IPS DF 19.7 (cell line): ENCODE results near the gene ABCD2.
"Not testable (repeated sequence)": the region's sequence is repeated elsewhere in the genome, so short reads cannot be mapped to it uniquely, and the experiment has no call there.

ENCODE experiments used
- DNase-seq: peaks from one replicate; pipeline ENCODE4 v3.0.0-alpha.2; 2013; ENCODE audit warnings: low read depth, low spot score

Gene ABCD2

DNA sequence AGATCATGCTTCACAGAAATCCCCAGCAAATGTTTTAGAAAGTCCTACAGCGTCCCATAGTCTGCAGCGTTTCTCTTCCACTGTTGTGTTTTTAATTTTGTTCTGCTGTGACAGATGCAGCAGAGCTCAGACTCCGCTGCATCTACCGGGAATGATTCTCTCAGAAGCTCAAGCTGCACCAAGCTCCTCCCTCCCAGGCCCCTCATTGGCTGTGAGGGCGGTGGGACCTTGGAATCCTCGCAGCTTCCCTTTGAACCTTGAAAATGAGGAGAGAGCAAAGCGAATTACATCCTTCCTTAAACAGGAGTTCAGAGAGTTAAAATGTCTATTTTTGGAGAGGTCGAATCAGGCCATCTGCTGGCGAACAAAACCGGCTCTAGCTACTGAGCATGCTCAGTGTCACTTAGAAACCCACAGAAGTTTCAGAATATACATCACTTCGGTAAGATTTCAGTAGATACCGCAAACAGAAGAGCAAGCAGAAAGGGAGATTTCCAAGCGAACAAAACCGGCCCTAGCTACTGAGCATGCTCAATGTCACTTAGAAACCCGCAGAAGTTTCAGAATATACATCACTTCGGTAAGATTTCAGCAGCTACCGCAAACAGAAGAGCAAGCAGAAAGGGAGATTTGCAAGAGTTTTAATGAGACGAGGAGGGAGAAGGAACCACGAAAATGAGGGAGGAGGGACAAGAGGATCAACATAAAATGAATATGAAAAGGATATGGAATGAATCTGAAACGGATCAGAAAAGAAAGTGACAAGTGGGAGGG, at the start of gene ABCD2:
TSS of gene ABCD2 (minus strand) at position 144 of the 774 bp plus-strand sequence. CDS start 188 bp downstream, outside the sequence.
- no peak for DNase-seq

DNA sequence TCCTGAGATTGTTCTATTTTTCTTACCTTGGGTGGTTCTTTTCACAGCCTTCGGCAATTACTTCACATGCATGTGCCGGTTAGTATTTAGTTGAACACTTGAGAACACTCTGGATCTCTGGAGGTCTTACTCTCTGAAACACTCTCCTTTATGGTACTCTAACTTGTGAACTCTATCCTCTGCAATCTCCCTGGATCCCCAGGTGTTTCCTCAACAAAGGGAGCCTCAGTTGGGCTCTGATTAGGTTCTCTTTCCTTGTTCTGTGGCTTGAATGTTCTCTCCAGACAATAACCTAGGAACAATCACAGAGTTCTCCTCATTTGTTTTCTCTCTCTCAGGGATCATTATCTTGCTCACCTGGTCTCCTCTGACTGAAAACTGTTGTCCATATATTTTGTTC, 40.5 kb upstream of the ABCD2 start:
- DNase-seq, result no peak

DNA sequence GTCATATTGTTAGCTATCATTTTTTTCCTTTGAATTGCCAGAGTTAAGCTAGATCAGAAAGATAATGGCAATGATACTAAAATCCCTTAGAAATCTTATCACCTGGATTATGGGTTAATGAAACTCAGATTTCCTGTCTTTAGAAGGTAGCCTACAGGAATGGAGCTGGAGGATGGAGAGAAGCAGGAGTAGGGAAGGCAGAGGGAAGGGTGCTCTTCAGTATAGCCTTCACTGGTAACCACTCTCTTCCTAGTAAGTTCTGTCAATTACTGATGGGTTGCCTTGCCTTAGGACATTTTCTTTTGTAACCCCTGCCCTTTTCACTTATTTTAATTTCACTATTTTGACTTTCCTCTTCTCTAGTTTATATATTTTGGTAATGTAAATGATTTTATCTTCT, 27.8 kb upstream of the ABCD2 start:
- no peak for DNase-seq

DNA sequence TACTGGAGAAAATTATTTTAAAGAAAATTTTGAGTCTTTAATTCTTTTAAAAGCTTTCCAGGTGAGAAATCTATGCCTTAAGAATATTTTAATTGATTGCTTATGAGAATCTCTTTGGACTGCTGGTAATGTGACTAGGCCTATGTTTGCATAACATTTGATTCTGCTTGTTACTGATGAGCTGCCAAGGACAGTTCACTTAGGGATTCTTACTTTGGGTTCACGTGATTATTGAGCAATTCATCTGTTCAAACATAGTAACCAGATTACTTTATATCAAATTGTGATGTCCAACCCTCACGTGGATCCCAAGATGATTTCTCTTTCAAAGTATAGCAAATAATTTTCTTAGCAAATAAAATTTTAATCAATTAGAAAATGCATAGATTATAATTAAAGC, 27.4 kb upstream of the ABCD2 start:
- DNase-seq, result no peak

DNA sequence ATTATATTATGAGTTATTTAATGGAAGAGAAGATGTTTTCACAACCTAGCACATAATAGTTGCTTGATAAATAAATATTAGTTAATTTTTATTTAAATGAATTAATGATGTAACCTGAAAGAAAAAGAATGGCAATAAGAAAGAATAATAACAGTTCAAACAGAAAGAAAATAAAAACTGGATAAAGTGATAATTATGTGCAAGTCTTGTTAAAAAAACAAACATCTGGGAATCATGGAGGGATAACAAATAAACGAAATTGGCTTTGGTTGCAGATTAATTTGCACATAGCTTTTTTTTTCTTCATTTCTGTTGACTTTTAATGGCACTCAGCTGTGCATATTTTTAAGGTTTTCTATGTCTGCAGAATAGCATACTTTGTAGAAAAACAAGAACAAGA, 23.4 kb upstream of the ABCD2 start:
- no peak for DNase-seq

DNA sequence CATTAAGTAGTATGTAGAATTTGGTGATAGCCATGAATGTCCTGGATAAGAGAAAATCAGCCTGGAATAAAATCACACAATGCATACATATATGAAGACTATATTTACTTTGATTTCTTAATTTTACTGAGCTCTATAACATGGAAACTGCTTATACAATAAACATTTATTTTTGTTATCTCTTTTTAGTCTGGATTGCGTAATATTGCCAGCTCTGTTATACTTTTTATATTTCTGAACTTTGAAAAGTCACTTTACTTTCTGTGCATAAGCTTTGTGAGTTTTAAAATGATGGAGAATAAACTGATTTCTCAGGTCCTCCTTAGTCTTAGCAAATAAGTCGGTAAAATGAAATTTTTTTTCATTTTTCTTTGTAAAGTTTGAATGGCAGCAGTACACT, 19.2 kb upstream of the ABCD2 start:
- no peak for DNase-seq

DNA sequence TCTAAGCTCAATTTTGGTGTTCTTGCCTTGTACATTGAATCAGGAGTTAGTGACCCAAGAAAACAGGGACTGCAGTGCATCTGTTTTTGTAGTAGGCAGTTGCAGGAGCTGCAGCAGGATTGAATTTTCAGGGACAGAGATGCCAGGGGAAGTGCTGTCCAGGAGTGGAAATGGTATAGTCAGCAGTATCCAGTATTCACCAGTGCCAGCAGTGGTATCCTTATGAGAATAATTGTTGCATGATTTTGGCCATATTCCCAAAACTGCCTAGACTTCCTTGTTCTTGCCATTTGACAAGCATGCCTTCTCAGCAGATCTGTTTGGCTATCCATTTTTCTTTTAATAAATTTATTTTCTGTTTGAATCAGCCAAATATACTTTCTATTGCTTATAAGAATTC, 18.6 kb upstream of the ABCD2 start:
- DNase-seq, result no peak

DNA sequence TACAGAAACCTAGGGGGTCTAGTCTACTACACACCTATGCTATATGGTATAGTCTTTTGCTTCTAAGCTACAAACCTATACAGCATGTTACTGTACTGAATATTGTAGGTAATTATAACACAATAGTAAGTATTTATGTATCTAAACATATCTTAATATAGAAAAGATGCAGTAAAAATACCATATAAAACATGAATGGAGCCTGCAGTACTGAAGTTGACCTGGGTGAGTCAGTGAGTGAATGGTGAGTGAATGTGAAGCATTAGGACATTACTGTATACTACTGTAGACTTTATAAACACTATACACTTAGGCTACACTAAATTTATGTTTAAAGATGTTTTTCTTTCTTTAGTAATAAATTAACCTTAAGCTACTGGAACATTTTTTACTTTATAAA, 13.1 kb upstream of the ABCD2 start:
- DNase-seq, result no peak

DNA sequence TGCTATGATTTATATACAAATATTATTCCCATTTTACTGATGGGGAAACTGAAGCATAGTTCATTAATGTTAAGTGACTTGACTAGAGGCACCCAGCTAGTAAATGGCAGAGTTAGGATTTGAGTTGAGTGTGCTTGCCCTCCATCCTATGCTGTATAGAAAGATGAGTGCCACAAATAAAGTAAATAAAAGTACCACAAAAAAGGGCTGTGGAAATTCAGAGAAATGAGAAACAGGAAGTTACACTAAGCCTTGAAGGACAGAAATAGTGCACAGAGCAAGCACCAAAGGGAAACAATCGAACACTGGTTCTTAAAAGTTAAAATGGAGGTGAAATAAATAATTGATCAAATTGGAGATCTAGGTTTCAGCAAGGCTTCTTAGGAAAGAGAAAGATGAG, 9.2 kb upstream of the ABCD2 start:
- DNase-seq, result no peak

DNA sequence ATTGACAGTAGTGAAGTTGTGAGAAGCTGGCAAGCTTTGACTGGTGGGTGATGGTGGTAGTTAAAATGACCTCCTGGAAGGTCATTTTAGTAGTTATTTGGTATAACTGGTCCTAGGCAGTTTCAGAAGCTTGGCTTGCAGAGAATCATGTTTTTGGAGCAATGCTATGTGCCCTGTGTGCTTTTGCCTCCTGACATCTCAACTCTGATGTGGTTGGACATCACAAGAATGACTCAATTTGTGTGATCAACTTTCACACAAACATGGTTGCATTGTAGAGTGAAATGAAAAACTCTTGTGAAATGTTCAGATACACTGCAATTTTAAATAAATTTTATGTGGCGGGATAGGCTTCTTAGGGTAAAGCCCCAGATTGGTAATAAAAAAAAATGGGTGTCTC, 8.3 kb upstream of the ABCD2 start:
- no peak for DNase-seq

DNA sequence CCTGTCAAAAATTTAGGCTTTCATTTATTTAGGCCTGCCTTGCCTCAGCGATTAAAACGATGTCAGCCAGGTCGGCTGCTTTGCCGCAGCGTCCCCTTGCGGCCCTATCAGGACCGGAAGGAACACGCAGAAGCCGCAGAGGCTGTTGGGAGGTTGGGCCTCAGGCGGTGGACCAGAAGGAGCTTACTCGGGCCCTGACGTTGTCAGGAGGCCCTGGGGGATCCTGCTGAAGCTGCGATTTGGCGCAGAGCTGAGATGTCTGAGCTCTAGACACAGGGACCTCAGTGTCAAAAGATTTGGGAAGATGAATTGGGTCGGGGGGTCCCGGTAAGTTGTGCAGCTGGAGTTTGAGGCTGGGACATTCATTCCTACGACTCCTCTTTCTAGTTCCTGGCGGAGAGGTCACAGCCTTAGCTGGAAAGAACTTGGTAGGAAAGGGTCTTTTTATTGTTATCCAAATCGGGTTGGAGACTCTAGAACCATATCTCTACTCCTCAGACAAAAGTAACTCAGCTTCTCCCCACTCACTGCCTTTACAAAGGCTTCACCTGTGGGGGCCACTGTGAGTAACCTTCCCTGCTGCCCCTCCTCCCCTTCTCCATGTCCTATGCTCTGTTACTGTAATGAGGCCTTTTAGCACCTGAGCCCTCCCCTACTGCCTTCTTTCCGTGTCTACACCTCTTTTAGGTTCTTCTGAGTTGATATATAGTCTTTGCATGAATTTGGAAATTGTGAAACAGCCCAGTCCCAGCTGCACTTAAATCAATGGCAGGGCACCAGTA, 6.6 kb upstream of the ABCD2 start:
- DNase-seq, result no peak

DNA sequence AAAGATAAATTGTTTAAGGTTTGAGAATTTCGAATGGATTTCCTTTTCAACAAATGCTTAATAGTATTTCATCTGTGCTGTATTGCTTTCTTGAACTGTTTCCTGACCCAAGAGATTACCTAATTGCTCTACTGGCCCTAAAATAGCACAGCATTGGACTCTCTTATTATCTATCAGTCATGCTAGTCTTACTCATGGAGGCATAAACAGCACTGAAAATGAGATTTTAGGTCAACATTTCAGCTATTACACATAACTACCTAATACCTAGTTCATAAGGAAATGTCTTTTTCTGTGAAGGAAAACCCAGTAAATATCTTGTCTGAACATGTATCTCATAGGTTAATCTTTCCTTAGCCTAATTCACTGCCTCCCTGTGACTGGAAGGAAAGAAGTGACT, 4.3 kb upstream of the ABCD2 start:
- DNase-seq, result no peak

DNA sequence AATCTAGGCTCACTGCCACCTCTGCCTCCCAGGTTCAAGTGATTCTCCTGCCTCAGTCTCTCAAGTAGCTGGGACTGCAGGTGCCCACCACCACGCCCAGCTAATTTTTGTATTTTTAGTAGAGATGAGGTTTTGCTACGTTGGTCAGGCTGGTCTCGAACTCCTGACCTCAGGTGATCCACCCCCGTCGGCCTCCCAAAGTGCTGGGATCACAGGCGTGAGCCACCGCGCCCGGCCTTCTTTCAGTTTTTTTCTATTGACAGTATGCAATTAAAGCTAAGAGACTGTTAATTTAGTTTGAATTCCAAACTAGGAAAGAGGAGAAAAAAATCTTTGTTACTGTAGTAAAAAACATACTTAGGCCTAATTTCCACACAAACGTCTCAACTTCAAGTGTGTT, 3.6 kb upstream of the ABCD2 start:
- DNase-seq, result not testable (repeated sequence)

DNA sequence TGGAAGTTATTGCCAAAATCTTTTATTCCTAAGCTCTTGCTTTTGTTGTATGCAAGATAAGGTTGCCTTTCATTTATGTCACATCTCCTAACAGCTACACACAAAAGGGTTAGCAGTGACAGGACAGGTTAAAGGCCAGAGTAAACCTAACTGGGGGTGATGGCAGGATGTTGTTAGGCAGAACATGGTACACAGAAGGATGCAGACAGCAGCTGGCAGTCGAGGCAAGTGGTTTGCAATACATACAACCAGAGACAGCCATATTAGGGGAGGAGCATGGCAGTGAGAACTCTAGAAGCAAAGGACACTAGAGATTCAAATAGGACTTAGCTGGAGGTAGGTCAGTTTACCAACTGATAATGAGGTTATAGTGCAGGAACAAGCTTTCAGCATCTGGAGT, 2.7 kb upstream of the ABCD2 start:
- no peak for DNase-seq

DNA sequence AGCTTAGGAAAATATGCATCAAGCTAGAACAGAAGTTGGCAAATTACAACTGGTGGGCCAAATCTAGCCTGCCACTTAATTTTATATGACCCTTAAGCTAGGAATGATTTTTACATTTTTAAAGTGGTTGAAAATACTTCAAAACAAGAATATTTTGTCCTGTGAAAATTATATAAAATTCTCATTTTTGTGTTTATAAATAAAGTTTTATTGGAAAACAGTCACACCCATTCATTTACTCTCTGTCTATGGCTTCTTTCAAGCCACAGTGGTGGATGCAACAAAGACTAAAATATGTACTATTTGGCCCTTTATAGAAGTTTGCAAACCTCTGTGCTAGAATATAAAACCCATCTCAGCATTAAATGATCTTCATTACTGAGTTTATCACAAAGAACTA, 2.1 kb upstream of the ABCD2 start:
- DNase-seq, result no peak

DNA sequence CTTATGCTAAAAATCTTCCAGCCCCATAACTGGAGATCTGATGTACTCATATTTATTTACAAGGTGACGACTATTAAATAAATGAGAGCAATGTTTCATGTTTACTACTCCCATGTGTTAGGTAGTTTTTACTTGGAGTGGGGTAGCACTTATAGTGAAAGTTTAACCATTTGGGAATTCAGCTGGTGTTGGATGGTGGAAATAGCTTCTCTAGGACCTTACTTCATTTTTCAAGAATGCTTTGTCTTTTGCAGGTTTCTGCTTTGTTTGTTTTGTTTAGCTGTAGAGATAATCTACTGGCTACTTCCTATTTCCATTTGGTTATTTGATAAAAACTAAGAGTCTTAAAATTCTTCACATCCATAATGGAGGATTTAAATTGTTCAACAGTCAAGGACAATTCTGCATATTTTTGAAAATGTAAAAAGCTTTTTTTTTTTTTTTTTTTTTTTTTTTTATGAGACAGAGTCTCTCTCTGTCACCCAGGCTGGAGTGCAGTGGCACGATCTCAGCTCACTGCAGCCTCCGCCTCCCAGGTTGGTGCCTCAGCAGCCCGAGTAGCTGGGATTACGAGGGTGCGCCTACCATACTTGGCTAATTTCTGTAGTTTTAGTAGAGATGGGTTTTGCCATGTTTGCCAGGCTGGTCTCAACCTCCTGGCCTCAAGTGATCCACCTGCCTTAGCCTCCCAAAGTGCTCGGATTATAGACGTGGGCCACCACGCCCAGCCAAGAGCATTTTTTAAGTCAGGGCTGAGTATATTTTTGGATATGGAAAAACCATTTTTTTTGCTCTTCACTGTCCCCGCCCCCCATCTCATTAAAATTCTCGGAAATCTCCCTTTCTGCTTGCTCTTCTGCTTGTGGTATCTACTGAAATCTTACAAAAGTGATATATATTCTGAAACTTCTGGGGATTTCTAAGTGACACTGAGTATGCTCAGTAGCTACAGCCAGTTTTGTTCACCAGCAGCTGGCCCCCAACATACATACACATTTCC, 1.4 kb upstream of the ABCD2 start:
- DNase-seq, result no peak

DNA sequence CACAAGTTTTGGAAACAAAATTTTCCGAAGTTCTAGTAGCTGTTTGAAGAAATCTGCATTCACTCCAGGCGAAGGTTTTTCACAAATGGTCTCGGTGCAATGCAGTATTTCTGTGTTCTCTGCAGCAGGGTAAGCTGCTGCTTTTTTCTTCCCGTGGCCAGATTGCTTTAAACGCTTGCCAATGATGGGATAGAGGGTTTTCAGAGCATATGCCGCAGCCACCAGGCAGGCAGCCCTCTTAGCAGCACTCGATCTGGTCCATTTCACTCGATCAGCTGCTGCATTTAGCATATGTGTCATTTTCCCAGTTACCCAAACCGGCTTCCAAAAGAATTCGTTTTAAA, 315 bp downstream of the ABCD2 start:
- no peak for DNase-seq

DNA sequence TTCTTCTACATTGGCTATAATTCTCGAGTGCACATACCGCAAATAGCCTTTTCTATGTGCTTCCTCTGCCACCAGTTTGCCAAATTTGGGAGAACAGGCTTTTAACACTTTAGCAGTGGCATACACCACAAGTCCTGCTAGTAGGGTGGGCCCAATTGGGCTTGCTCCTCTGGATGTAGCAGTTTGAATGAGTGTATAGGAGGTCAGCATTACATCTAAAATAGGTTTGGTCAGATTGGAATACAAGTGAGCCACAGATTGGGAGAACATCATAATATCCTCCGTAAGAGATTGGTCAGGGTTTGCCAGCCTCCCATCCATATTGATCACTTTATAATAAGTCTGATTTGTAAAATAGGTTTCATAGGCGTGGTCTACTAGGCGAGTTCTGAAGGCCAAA, 902 bp downstream of the ABCD2 start:
- DNase-seq, result no peak

DNA sequence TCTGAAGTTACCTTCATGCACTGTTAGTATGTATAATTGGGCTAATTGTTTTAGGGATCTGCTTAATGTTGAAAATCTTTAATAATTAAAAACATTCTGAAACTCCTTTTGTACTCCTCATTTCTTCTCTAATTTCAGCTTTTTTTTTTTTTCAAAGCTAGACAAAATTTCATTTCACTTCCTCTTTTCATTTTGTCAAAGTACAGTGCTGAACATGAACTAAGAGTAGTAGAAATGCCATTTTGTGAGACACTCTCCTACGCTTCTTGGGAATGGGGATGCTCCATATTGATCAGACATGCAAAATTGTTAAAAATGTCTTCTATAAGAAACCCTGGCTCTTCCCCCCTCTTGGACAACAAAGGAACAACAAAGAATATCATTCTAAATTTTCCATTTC, 1.7 kb downstream of the ABCD2 start:
- DNase-seq, result no peak

DNA sequence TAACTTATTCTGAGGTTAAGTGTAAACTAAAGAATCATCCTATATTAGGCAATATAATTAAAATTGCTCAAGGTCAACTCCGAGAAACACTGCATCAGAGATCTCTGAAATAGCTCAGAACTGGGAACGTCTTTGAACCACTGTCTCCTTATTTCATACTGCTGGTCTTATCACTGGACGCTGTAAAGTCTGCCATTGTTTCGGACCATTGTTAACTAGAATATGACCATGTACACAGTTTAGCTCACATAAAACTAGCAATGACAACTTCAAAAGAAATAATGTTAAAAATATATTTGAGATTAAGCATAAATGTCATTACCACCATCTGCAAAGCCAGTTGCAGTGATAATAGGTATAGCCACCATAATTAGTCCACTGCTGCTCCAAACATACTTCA, 2.9 kb downstream of the ABCD2 start:
- no peak for DNase-seq

DNA sequence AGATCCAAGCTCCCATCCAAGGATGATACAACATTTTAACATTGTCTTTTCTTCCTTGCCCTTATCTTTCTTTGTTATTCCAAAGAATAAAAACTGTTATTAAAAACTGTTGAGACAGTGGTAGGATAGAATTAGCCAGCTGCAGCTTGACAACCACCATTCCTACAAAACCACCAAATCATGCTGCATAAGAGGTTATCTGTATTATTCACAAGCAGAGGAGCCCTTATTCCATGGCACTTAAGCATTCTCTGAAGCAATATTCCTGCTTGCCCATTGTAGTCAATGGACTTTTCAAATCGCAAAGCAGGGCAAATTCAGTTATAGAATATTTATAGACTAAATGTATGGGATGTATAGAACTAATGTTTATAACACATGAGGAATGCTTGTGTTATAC, 3.4 kb downstream of the ABCD2 start:
- DNase-seq, result no peak

DNA sequence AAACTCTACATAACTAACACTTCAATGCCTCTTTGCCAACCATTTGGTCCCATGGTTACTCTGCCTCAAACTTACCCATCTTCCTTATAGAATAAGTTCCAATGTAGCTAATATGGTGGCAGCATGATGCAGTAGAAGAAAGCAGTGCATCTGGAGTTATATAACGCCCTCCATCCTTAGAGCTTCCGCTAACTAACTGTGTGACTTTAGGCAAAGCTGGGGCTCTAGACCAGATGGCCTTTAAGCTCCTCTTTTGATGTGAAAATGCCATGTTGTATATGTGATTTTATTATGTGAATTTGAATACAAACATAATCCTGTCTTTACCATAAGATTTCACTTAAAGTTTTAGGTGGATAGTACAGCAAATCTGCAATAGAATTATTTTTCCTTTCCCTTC, 6.1 kb downstream of the ABCD2 start:
- no peak for DNase-seq
